Neural progenitor cell (in vitro differentiated cells): ENCODE measurements around the gene HRC.

Source experiments
- EZH2phosphoT487 ChIP-seq: fragments of 200-600 bp; sonication (generic); IDR thresholded peaks from 2 replicates; pipeline ENCODE4 v1.6.1; 2017; ENCODE audit warnings: antibody characterized with exemption
- TF ChIP-seq, protein P1 (sequence below): fragments of 200-600 bp; sonication (generic); IDR thresholded peaks from 2 replicates; pipeline ENCODE4 v1.5.1; 2017; ENCODE audit warnings: antibody characterized with exemption, mild to moderate bottlenecking

DNA sequence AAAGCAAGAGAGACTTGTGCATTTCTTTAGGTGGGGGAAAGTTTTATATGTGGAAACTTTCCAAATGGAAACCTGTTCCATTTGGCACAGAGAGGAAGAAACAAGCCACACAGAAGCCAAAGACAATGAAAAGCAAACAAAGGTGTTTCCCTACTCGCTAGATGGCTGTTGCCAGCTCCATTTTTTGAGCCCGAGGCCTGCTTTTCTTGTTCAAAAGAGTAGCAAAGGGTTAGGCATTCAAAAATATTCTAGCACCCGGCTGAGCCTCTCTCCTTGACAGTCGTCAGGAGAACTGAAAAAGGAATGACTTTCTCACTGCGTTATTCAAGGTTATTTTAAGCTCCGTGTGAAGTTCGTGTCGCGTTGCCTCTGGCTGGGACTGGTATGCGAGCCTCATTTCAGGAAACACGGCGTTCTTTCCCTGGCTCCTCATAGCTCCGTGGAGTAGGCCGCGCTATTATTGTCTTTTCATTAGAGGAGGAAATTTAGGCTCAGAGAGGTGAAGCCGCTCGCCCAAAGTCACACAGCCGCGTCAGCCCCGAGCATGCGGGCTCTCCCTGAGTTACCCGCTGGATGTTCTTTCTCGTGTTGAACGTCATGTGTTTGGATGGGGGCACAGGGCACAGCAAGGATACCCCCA lies 10.0 kb upstream of the HRC start:
- TF ChIP-seq, protein P1, sequence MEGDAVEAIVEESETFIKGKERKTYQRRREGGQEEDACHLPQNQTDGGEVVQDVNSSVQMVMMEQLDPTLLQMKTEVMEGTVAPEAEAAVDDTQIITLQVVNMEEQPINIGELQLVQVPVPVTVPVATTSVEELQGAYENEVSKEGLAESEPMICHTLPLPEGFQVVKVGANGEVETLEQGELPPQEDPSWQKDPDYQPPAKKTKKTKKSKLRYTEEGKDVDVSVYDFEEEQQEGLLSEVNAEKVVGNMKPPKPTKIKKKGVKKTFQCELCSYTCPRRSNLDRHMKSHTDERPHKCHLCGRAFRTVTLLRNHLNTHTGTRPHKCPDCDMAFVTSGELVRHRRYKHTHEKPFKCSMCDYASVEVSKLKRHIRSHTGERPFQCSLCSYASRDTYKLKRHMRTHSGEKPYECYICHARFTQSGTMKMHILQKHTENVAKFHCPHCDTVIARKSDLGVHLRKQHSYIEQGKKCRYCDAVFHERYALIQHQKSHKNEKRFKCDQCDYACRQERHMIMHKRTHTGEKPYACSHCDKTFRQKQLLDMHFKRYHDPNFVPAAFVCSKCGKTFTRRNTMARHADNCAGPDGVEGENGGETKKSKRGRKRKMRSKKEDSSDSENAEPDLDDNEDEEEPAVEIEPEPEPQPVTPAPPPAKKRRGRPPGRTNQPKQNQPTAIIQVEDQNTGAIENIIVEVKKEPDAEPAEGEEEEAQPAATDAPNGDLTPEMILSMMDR: no peak
- TF ChIP-seq EZH2phosphoT487: no peak
